HG03469 (cell line): Measurements from ENCODE around the gene MEX3D.
"Not testable (repeated sequence)": the region's sequence is repeated elsewhere in the genome, so short reads cannot be mapped to it uniquely, and the experiment has no call there.

Experiments used
- ATAC-seq: cut with Tn5 transposase; IDR thresholded peaks from one replicate; pipeline ENCODE4 v1.9.1; 2021; ENCODE audit warnings: mild to moderate bottlenecking, moderate library complexity, moderate number of reproducible peaks; ENCODE audit not compliant: unreplicated experiment

The MEX3D gene

GRCh38 chr19:1540365-1540925 lies 27.7 kb downstream of the MEX3D start:
- ATAC-seq: no peak

DNA sequence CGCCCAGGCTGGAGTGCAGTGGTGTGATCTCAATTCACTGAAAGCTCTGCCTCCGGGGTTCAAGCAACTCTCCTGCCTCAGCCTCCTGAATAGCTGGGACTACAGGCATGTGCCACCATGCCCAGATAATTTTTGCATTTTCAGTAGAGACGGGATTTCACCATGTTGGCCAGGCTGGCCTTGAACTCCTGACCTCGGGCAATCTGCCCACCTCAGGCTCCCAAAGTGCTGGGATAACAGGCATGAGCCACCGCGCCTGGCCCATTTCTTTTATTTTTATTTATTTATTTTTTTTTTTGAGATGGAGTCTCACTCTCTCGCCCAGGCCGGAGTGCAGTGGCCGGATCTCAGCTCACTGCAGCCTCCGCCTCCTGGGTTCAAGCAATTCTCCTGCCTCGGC lies 28.4 kb downstream of the MEX3D start:
- ATAC-seq: not testable (repeated sequence)

DNA sequence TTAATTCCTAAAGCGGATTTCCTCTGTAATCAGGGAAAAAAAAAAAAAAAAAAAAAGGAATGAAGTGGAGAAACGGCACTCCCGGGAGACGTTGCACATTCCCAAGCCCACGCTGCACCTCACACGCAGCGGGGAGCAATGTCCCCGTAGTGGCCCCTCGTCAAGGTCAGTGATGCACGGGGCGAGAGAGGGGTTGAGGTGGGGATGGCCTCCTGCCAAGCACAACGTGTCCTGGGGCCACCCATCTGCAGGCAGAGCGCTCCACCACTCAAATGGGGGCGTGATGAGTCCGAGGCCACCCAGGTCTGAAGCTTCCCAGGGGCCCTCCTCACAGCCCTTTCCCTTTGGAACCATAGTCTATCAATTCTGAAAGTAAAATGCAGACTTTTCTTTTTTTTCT lies 29.1 kb downstream of the MEX3D start:
- ATAC-seq: no peak

DNA sequence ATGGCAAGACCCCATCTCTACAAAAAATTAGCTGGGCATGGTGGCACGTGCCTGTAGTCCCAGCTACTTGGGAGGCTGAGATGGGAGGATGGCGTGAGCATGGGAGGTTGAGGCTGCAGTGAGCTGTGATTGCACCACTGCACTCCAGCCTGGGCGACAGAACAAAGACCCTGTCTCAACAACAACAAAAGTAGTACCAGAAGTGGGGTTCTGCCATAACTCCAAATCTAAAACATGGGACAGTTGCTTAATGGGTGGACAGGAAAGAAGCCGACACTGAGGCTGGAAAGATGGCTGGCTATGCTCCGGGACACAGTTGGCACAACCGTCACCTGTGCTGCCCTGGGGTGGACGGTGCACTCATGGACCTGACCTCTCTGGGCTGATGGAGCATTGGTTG lies 32.4 kb downstream of the MEX3D start:
- not testable (repeated sequence) for ATAC-seq

DNA sequence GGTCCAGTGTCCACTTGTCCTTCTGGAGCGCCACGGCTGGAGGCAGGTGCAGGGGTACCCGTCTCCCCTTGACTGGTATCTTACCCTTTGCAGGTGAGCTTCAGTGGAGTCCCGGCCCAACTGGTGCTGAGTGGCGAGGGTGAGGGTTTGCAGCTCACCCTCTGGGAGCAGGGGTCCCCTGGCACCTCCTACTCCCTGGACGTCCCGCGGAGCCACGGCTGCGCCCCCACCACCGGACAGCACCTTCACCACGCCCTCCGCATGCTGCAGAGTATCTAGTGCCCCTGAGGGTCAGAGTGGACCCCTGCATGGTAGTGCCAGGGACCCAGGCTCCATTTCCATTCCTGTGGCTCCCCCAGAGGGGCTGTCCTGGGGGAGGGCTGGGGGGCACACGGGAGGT lies 33.2 kb downstream of the MEX3D start:
- no peak for ATAC-seq

GRCh38 chr19:1533510-1534150 lies 34.5 kb downstream of the MEX3D start:
- ATAC-seq: no peak

DNA sequence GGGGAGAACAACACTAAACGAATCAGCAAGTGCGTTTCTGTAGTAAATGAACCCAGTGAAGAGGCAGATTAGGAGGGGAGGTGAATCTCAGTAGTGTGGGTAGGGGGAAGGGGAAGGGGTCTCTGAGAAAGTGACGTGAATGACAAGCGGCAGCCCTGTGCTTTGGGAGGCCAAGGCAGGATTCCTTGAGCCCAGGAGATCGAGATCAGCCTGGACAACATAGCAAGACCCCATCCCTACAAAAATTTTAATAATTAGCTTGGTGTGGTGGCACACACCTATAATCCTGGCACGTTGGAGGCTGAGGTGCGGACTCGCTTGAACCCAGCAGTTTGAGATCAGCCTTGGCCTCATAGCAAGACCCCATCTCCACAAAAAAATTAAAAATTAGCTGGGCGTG lies 36.1 kb downstream of the MEX3D start:
- no peak for ATAC-seq

DNA sequence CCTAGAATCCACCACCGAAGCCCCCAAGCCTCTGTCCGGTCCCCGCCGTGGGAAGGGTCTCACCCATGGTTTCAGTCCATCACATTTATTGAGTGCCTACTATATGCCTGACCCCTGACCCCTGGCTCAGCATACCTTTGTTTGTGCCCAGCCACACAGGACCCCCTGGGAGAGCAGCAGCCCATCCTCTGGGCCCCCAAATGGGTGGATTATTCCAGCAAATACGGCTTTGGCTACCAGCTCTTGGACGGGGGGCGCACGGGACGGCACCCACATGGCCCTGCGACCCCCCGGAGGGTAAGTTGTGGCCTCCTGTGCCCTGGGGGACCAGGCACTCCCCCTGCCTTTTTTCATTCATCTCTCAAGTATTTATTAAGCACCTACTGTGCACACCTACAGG lies 36.5 kb downstream of the MEX3D start:
- no peak for ATAC-seq

GRCh38 chr19:1530856-1531255 lies 37.3 kb downstream of the MEX3D start:
- not testable (repeated sequence) for ATAC-seq

- no peak for ATAC-seq
Measured at GRCh38 chr19:1529430-1529816, 38.7 kb downstream of the MEX3D start.

DNA sequence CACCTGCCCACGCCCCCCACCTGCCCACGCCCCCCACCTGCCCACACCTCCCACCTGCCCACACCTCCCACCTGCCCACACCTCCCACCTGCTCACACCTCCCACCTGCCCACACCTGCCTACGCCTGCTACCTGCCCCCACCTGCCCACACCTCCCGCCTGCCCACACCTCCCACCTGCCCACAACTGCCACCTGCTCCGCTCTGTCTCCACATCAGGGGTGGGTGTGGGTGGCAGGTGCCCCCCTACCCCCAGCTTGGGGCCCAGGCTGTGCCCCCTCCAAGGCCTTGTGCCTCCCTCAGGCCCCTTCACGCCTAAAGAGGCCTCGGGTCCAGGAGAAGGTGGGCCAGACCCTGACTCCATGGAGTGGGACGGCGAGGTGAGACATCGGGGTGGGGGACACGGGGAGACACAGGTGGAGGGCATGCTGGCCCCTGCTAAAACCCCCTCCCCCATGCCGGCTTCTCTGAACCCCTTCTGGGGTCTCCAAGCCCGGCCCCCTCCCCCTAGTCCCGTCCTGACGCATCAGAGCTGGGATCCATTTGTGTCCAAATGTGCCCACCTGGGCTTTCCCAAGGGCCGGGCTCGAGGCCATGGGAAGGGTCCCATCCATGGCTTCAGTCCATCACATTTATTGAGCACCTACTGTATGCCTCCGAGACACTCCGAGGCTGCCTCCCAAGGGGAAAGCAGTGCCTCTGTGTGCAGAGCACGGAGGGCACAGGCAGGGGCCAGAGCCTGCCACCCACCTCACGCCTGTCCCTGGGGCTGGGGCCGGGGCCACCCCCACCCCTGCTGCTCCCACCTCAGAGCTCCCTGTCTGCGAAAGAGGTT lies 39.3 kb downstream of the MEX3D start:
- ATAC-seq: no peak

- ATAC-seq: no peak
Measured at GRCh38 chr19:1527650-1528309, 40.3 kb downstream of the MEX3D start.

DNA sequence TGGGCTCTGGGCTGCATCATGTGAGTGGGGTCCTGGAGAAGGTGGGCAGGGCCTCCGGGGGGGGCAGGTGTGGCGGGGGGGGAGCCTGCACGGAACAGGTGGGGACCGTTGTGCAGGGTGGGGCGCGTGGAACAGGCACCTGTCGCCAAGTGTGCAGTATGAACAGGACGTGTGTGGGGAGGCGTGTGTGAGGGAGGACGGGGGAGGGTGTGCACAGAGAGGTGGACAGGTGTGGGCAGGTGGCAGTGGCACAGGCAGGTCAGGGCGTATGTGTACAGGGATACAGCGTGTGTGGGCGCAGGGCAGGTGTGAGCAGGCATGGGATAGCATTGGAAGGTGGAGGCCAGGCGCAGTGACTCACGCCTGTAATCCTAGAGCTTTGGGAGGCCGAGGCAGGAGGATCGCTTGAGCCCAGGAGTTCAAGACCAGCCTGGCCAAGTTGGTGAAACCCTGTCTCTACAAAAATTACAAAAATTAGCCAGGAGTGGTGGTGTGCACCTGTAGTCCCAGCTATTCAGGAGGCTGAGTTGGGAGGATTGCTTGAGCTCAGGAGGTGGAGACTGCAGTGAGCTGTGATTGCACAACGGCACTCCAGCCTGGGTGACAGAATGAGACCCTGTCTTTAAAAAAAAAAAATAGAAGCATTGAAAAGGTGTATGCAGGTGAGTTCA lies 41.0 kb downstream of the MEX3D start:
- ATAC-seq: no peak

DNA sequence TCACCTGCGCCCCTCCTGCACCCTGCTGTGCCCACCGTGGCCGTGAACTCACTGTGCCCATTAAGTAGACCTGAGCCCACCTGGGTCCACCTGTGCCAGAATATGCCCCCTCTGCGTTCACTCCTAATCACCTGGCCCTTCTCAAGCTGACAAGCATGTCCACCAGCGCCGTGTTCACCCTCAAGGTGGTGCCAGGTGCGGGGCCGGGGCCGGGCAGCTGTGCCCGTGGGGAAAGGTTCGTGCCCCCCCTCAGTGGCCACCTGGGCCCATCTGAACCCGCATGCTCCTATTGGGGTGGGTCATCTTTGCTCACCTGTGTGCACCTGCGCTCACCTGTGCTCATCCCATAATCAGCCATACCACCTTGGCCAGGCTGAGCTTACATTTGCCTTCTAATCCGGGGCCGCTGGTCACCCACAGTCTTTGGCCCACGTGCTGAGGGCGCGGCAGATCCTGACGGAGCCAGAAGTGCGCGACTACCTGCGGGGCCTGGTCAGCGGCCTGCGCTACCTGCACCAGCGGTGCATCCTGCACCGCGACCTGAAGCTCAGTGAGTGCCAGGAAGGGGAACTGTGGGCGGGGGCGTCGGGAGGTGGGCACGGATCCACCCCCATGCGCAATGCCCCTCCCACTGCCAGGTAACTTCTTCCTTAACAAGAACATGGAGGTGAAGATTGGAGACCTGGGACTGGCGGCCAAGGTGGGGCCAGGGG lies 41.9 kb downstream of the MEX3D start:
- no peak for ATAC-seq

- ATAC-seq: no peak
Measured at GRCh38 chr19:1525343-1525742, 42.8 kb downstream of the MEX3D start.

GRCh38 chr19:1524972-1525325 lies 43.2 kb downstream of the MEX3D start:
- no peak for ATAC-seq

DNA sequence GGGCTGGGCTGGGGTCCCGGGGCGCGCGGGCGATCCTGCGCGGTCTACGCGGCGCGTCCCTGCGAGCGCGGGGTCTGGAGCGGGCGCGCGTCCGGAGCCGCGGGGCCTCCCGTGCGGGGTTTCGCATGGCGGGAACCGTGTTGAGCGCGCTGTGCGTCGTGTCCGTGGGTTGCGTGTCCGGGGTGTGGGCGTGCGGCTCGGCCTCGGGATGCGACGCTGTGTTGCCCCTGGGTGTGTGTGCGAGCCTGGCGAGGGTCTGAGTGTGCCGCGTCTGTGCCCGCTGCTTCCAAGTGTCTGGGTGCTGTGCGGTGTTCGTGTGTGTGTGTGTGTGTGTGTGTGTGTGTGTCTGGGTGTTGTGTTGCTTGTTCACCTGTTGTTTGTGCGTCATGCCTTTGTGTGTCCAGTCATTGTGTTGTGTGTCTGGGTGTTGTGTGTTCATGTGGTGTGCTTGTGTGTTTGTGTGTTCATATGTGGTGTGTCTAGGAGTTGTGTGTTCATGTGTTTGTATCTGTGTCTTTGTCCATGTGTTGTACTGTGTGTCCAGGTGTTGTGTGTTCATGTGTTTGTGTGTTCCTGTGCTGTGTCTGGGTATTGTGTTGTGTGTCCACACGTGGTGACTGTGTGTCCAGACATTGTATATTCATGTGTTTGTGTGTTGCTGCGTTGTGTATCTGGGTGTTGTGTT lies 43.7 kb downstream of the MEX3D start:
- no peak for ATAC-seq

DNA sequence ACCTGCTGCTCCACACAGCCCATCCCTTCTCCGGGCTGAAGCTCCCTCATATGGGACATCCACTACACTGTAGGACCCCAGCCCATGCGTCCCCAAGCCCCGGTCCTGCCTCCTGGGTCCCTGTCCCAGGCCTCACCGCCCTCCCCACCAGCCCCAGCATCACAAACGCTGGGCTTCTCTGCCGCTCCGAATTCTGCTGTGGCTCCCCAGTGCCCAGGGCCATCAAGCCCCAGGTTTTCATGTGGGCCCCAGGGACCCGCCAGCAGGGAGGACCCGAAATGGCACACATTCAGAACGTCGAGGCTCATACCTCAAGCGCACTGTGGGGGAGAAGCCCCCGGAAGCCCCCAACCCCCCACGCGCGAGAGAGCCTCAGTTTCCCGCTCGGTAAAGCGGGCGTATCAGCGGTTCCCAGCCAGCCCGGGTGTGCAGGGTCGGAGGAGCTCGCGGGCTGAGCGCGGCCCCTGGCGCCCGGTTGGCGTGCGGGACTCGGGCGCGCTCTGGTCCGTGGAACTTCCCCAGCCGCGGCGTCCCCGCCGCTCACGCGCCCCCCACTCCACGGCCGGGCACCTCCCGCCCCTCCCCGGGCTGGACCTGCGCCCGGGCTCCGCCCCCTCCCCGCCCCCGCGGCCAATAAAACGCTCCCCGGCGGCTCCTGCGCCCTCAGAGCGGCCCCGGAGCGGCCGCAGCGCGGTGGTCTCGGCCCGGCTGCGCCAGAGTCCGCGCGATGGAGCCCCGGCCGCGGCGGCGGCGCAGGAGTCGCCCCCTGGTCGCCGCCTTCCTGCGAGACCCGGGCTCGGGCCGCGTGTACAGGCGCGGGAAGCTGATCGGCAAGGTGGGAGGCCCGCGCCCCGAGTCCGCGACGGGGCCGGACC lies 44.5 kb downstream of the MEX3D start, which contains the start of gene PLK5:
TSS of gene PLK5 (plus strand) at position 666 of the 875 bp plus-strand sequence. CDS start 2,920 bp downstream, outside the sequence.
- ATAC-seq: no peak

DNA sequence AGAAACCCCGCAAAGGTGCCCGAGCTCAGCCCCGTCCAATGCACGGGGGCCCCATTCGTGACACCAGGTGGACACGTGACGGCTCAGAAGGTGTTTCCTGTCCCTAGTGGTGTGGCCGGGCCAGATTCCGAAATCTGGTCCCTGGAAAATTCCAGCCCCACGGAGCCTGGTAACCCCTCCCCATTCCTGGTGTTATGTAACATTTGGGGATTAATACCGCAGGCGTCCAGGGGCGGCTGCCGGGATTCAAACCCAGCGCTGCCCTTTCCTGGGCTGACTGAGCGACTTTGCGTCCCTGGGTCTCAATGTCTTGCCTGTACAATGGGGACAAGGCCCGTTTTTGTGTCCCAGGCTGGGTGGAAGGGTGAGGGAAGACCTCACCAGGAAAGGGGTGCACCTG lies 45.3 kb downstream of the MEX3D start:
- no peak for ATAC-seq
